Left lung (tissue), 10 donors: ENCODE data around the gene DNPH1. TPM values are rescaled to one million over a fixed set of nuclear protein-coding genes. Genes with fewer than 3 reads are reported as not detected.

ENCODE experiments used
- ATAC-seq: fragments of 200-7000 bp; cut with Tn5 transposase; one replicate; pipeline ENCODE4 v1.9.1; 2020; ENCODE audit warnings: moderate library complexity
- DNase-seq, 4 donors: peaks; one replicate each; pipeline ENCODE4 v3.0.0-alpha.2; 2013 to 2020
- H3K27ac ChIP-seq, 2 donors: fragments of 200-600 bp; sonication (generic) in 1 of 2; one replicate each; pipeline versions ENCODE4 v1.5.0 to v1.8.0; 2020 to 2021
- H3K27me3 ChIP-seq, 2 donors: fragments of 200-600 bp; sonication (generic) in 1 of 2; one replicate each; pipeline versions ENCODE4 v1.5.0 to v1.8.0; 2020 to 2021
- H3K36me3 ChIP-seq, 2 donors: fragments of 200-600 bp; sonication (generic) in 1 of 2; one replicate each; pipeline versions ENCODE4 v1.5.0 to v1.8.0; 2020 to 2021
- H3K4me1 ChIP-seq, 2 donors: fragments of 200-600 bp; one replicate each; pipeline ENCODE4 v1.8.0; 2021
- H3K4me3 ChIP-seq, 2 donors: fragments of 200-600 bp; sonication (generic) in 1 of 2; one replicate each; pipeline versions ENCODE4 v1.5.0 to v1.8.0; 2020 to 2021; ENCODE audit warnings: mild to moderate bottlenecking in 1 of 2
- H3K9me3 ChIP-seq, 2 donors: fragments of 200-600 bp; sonication (generic) in 1 of 2; one replicate each; pipeline versions ENCODE4 v1.5.0 to v1.8.0; 2020 to 2021
- CTCF ChIP-seq, 2 donors: fragments of 200-600 bp; sonication (generic) in 1 of 2; IDR thresholded peaks; one replicate each; pipeline versions ENCODE4 v1.5.0 to v1.8.0; 2021; ENCODE audit warnings: antibody characterized with exemption in 2 of 2
- intact Hi-C, 2 donors: fragments of 100-400 bp; cut with DNase I; formaldehyde crosslinking; loops; one replicate each; pipeline versions ENCODE4 v1.11.2 to v1.14.2; 2022
- polyA plus RNA-seq, 6 donors: library from polyadenylated mRNA; unstranded; fragments of 120-200 nt; gene quantifications; one replicate each; pipeline ENCODE4 v1.2.1, GENCODE V29; 2013; ENCODE audit not compliant: insufficient read length in 6 of 6
- total RNA-seq, 2 donors: library from RNA; stranded (reverse); fragmentation: NEBNext Ultra II Directional; extraction: Animal tissue kit (Norgen Biotek cat#: 25700); gene quantifications; one replicate each; pipeline ENCODE4 v1.2.1, GENCODE V29; 2021
- donor health status: DM: no; HTN: yes; CAD: no.
- donor health status: DM: no; HTN: no; CAD: no.

The DNPH1 gene
- total and polyA plus RNA-seq, 8 donors, result 26.4 to 49.6 (median 32.9) TPM

GRCh38 chr6:43186019-43186418, 43.3 kb downstream of the DNPH1 start:
- Histone ChIP-seq H3K4me3 (no peak overlapping the region), H3K27me3 (no peaks in the 10 kb centered on the region), H3K36me3 (peaks cover 0 to 53% of the 10 kb centered on the region in 2 donors), H3K27ac (no peak overlapping the region), H3K9me3 (no peaks in the 10 kb centered on the region), H3K4me1 (peaks cover 10 to 24% of the 10 kb centered on the region in 2 donors)
- DNase-seq, result no peak
- intact Hi-C loops, result no loop called here
- no peak for ATAC-seq
- TF ChIP-seq CTCF (IDR thresholded peaks at IDR 0.05), result no peak

GRCh38 chr6:43185391-43185985, 43.8 kb downstream of the DNPH1 start:
- Histone ChIP-seq H3K27me3 (no peaks in the 10 kb centered on the region), H3K27ac (no peak overlapping the region), H3K4me3 (no peak overlapping the region), H3K36me3 (peaks cover 0 to 53% of the 10 kb centered on the region in 2 donors), H3K4me1 (peaks cover 10 to 27% of the 10 kb centered on the region in 2 donors), H3K9me3 (no peaks in the 10 kb centered on the region)
- DNase-seq, result no peak
- intact Hi-C loops, result no loop called here
- TF ChIP-seq CTCF (IDR thresholded peaks at IDR 0.05), result no peak
- no peak for ATAC-seq

GRCh38 chr6:43184268-43184985, 44.9 kb downstream of the DNPH1 start:
- ATAC-seq, result no peak
- no peak for TF ChIP-seq CTCF (IDR thresholded peaks at IDR 0.05)
- no peaks in the 10 kb centered on the region for H3K9me3 ChIP-seq
- H3K4me1 ChIP-seq, result peaks cover 10 to 27% of the 10 kb centered on the region in 2 donors
- H3K4me3 ChIP-seq, result no peak overlapping the region
- no peak overlapping the region for H3K27ac ChIP-seq
- no peaks in the 10 kb centered on the region for H3K27me3 ChIP-seq
- intact Hi-C loops, result no loop called here
- no peak for DNase-seq
- peaks cover 0 to 61% of the 10 kb centered on the region in 2 donors for H3K36me3 ChIP-seq

- TF ChIP-seq CTCF (IDR thresholded peaks at IDR 0.05), result no peak
- no peaks in the 10 kb centered on the region for H3K27me3 ChIP-seq
- intact Hi-C loops, result no loop called here
- ATAC-seq (no peak), DNase-seq (no peak)
- peaks cover 0 to 61% of the 10 kb centered on the region in 2 donors for H3K36me3 ChIP-seq
- no peak overlapping the region for H3K4me3 ChIP-seq
- peaks cover 10 to 27% of the 10 kb centered on the region in 2 donors for H3K4me1 ChIP-seq
- H3K9me3 ChIP-seq, result no peaks in the 10 kb centered on the region
- H3K27ac ChIP-seq, result no peak overlapping the region
Measured at GRCh38 chr6:43183441-43183840, 45.8 kb downstream of the DNPH1 start.
